ENCODE measurements around the gene NPPB. TPM values are rescaled to one million over a fixed set of nuclear protein-coding genes. Genes with fewer than 3 reads are reported as not detected.

The NPPB gene
- total RNA-seq, 1 donor from 2014 or later = 0.47 TPM

DNA sequence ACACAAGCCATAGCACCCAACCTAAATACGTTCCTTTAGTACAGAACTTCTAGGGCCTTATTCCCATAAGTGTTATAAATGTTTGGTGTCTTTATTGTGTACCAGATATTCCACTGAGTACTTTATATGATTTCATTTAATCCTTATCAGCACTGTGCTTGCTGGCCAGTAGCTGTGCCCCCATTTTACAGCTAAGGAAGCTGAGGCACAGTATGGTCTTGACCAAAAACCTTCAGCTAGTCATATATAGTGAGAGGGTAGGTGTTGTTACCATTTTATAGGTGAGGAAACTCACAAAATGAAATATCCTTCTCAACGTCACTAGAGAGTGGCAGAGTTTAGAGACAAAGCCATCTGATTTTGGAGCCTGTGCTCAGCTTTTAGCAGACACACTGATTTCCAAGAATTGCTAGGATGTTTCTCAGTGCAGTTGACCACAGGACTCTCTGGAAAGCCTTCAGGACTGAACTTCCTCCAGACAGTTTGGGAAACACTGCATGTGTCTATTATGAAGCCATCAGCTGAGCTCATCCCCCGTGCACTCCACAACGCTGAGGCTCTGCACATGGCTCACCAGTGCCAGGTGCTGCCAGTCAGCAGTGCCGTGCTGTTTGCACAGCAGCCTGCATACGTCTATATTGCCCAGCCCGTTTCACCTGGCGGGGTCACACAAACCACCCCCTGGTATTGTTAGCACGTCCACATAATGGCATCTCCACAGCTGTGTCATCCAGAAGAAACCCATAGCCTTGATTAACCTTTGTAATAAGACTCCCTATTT is 26.6 kb downstream of the NPPB start:
- no peak for DNase-seq

GRCh38 chr1:11828511-11828910 is 30.2 kb downstream of the NPPB start:
- DNase-seq = no peak

- no peak for DNase-seq
Observed at GRCh38 chr1:11826946-11827345, 31.8 kb downstream of the NPPB start.

- no peak for DNase-seq
Observed at GRCh38 chr1:11825131-11825530, 33.6 kb downstream of the NPPB start.

GRCh38 chr1:11823366-11824137 is 35.2 kb downstream of the NPPB start:
- DNase-seq = no peak

DNA sequence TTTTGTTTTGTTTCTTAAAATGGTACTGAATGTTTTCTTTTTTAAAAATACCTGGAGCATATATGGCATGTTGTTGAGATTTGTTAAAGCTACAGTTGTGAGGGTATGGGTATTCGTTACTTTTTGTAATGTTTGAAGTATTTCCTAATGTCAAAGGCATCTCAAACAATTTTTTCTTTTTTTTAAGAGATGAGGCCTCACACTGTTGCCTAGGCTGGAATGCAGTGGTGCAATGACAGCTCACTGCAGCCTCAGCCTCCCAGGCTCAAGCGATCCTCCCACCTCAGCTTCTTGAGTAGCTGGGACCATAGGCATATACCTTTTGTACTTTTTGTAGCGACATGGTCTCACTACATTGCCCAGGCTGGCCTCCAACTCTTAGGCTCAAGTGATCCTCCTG is 36.7 kb downstream of the NPPB start:
- DNase-seq = no peak

GRCh38 chr1:11817192-11817591 is 41.6 kb downstream of the NPPB start:
- no peak for DNase-seq

DNA sequence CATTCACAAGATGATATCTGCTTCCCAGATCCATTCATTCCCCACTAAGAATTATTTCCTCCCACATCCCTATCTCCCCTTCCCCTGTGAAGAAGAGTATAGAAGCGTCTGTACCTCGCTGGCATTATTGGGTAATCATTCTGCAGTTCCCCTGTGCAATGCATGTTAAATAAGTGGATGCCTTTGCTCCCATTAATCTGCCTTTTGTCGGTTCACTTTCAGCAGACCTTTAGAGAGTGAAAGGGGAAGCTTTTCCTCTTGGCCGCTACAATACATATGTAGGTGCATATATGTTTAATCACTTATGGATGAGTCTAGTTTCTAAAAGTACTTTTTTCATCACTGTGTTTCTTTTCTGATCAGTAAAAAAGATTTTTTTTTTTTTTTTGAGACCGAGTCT is 45.7 kb downstream of the NPPB start:
- no peak for DNase-seq

Small RNA genes within 50 kb of the gene (small RNA-seq; reads per million reads assigned to genes)
- gene RF02156 = not detected
- not detected for gene RF02157
- not detected for gene RF02158

Other genes starting within 250 kb of the NPPB start
- gene FBXO2, start 204.5 kb downstream of the NPPB start, total RNA-seq = 2.7 TPM
- gene FBXO44, start 204.1 kb downstream of the NPPB start, total RNA-seq = 30.3 TPM
- gene FBXO6, start 194.7 kb downstream of the NPPB start, total RNA-seq = 7.6 TPM
- 43.4 TPM for gene MAD2L2, start 177.8 kb downstream of the NPPB start, total RNA-seq
- 107 TPM for gene DRAXIN, start 167.2 kb downstream of the NPPB start, total RNA-seq
- 4.2 TPM for gene AGTRAP, start 122.8 kb downstream of the NPPB start, total RNA-seq
- not detected for gene C1orf167, start 96.8 kb downstream of the NPPB start, total RNA-seq
- gene MTHFR, start 53.0 kb downstream of the NPPB start, total RNA-seq = 27.6 TPM
- gene CLCN6, start 52.8 kb downstream of the NPPB start, total RNA-seq = 15.6 TPM
- 0.47 TPM for gene NPPA, start 11.2 kb downstream of the NPPB start, total RNA-seq
- 18.6 TPM for gene KIAA2013, start 67.5 kb upstream of the NPPB start, total RNA-seq
- 23.9 TPM for gene PLOD1, start 75.8 kb upstream of the NPPB start, total RNA-seq
- gene MFN2, start 121.5 kb upstream of the NPPB start, total RNA-seq = 35.1 TPM
- 29.0 TPM for gene MIIP, start 160.6 kb upstream of the NPPB start, total RNA-seq
- gene TNFRSF8, start 204.4 kb upstream of the NPPB start, total RNA-seq = not detected

All from occipital lobe (tissue), 3 donors.